ENCODE data around the gene CLCN1. TPM values are rescaled to one million over a fixed set of nuclear protein-coding genes. Genes with fewer than 3 reads are reported as not detected.

Gene CLCN1
- total RNA-seq, 2 donors from 2014 or later: not detected

Small RNA genes within 50 kb of the gene (microRNA-seq; reads per million reads assigned to microRNA genes)
- gene MIR6892 (ENCODE audit: borderline number of aligned reads in 2 of 2, borderline replicate concordance in 2 of 2): 0 reads per million in 2 donors

Small RNA genes within 50 kb of the gene (small RNA-seq; reads per million reads assigned to genes)
- gene MIR6892 (not detected), gene RN7SL481P (not detected), gene RN7SL535P (not detected)

Other genes starting within 250 kb of the CLCN1 start
- gene PIP, start 184.0 kb upstream of the CLCN1 start, total RNA-seq: not detected
- not detected for gene TAS2R39, start 132.7 kb upstream of the CLCN1 start, total RNA-seq
- not detected for gene TAS2R40, start 94.1 kb upstream of the CLCN1 start, total RNA-seq
- gene GSTK1, start 52.7 kb upstream of the CLCN1 start, total RNA-seq: 100 to 1,000 TPM in 1 of 2 donors, 10 to 100 TPM in 1; 75.8 to 109 TPM
- gene TMEM139, start 31.2 kb upstream of the CLCN1 start, total RNA-seq: 10 to 100 TPM; 13.2 to 23.9 TPM
- gene CASP2, start 27.8 kb upstream of the CLCN1 start, total RNA-seq: 1 to 10 TPM; 4.6 to 9.3 TPM
- under 1 TPM in 1 of 2 donors, not detected in 1; 0.26 TPM for gene FAM131B, start 46.6 kb downstream of the CLCN1 start, total RNA-seq
- gene ZYX, start 65.2 kb downstream of the CLCN1 start, total RNA-seq: 10 to 100 TPM; 40.2 to 60.6 TPM
- 10 to 100 TPM in 1 of 2 donors, 1 to 10 TPM in 1; 9.9 to 14.3 TPM for gene EPHA1, start 92.7 kb downstream of the CLCN1 start, total RNA-seq
- not detected for gene TAS2R60, start 127.3 kb downstream of the CLCN1 start, total RNA-seq
- gene TAS2R41, start 161.8 kb downstream of the CLCN1 start, total RNA-seq: not detected